Activated CD4-positive, CD25-positive, alpha-beta regulatory T cell (primary cell): ENCODE measurements around the gene ZNF385D.
"Not testable (repeated sequence)": the region's sequence is repeated elsewhere in the genome, so short reads cannot be mapped to it uniquely, and the experiment has no call there.

Experiments
- DNase-seq, 4 experiments: peaks; one replicate each; lab custom pipeline; 2025; lab: John Stamatoyannopoulos, UW

ZNF385D gene

GRCh38 chr3:21509731-21510470 is 241.1 kb downstream of the ZNF385D start:
- no peak for DNase-seq

- no peak for DNase-seq
Observed at GRCh38 chr3:21508246-21508645, 242.8 kb downstream of the ZNF385D start.

- DNase-seq: no peak
Observed at GRCh38 chr3:21505711-21506460, 245.1 kb downstream of the ZNF385D start.

- DNase-seq: no peak
Observed at GRCh38 chr3:21502656-21503055, 248.4 kb downstream of the ZNF385D start.

- DNase-seq: no peak
Observed at GRCh38 chr3:21500834-21501233, 250.2 kb downstream of the ZNF385D start.

- DNase-seq: not testable (repeated sequence)
Observed at GRCh38 chr3:21490671-21491070, 260.3 kb downstream of the ZNF385D start.

- no peak for DNase-seq
Observed at GRCh38 chr3:21487520-21487919, 263.5 kb downstream of the ZNF385D start.

GRCh38 chr3:21486024-21486935 is 264.7 kb downstream of the ZNF385D start:
- not testable (repeated sequence) for DNase-seq

- no peak for DNase-seq
Observed at GRCh38 chr3:21484828-21485144, 266.2 kb downstream of the ZNF385D start.

GRCh38 chr3:21484057-21484827 is 266.8 kb downstream of the ZNF385D start:
- DNase-seq: no peak

- DNase-seq: no peak
Observed at GRCh38 chr3:21481991-21482390, 269.0 kb downstream of the ZNF385D start.

GRCh38 chr3:21477541-21478288 is 273.3 kb downstream of the ZNF385D start:
- no peak for DNase-seq

- no peak for DNase-seq
Observed at GRCh38 chr3:21466476-21466875, 284.5 kb downstream of the ZNF385D start.

GRCh38 chr3:21464746-21465145 is 286.3 kb downstream of the ZNF385D start:
- no peak for DNase-seq

GRCh38 chr3:21463319-21463718 is 287.7 kb downstream of the ZNF385D start:
- DNase-seq: no peak

GRCh38 chr3:21462141-21462540 is 288.9 kb downstream of the ZNF385D start:
- DNase-seq: no peak

- DNase-seq: no peak
Observed at GRCh38 chr3:21457084-21457483, 293.9 kb downstream of the ZNF385D start.

- DNase-seq: no peak
Observed at GRCh38 chr3:21449738-21450137, 301.3 kb downstream of the ZNF385D start.

GRCh38 chr3:21447476-21448151 is 303.4 kb downstream of the ZNF385D start:
- no peak for DNase-seq

GRCh38 chr3:21446945-21447475 is 304.0 kb downstream of the ZNF385D start:
- DNase-seq: no peak
